HG03354 (cell line): Measurements from ENCODE around the gene FBXW9.
"Not testable (repeated sequence)": the region's sequence is repeated elsewhere in the genome, so short reads cannot be mapped to it uniquely, and the experiment has no call there.

ENCODE experiments used
- ATAC-seq: cut with Tn5 transposase; IDR thresholded peaks from one replicate; pipeline ENCODE4 v1.9.1; 2021; ENCODE audit warnings: mild to moderate bottlenecking; ENCODE audit not compliant: unreplicated experiment, poor library complexity, severe bottlenecking

Gene FBXW9

GRCh38 chr19:12720296-12720695 lies 23.9 kb upstream of the FBXW9 start:
- no peak for ATAC-seq

GRCh38 chr19:12715929-12716328 lies 19.5 kb upstream of the FBXW9 start:
- no peak for ATAC-seq

- ATAC-seq = no peak
Measured at GRCh38 chr19:12715102-12715501, 18.7 kb upstream of the FBXW9 start.

DNA sequence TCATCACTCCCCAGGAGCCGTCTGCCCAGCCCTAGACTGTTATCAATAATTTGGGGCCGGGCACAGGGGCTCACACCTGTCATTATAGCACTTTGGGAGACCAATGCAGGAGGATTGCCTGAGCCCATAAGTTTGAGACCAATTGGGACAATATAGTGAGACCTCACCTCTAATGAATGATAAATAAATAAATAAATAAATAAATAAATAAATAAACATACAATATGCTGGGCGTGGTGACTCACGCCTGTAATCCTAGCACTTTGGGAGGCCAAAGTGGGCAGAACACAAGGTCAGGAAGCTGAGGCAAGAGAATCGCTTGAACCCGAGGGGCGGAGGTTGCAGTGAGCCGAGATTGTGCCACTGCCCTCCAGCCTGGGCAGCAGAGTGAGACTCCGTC lies 16.9 kb upstream of the FBXW9 start:
- not testable (repeated sequence) for ATAC-seq

DNA sequence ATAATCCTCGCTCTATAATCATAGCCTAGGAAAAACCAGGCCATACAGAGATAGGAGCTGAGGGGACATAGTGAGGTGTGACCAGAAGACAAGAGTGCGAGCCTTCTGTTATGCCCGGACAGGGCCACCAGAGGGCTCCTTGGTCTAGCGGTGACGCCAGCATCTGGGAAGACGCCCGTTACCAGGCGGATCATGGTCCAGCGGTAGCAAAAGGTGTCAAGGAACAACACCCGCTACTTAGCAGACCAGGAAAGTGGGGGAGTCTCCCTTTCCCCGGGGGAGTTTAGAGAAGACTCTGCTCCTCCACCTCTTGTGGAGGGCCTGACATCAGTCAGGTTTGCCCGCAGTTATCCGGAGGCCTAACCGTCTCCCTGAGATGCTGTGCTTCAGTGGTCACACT lies 15.6 kb upstream of the FBXW9 start:
- ATAC-seq = not testable (repeated sequence)

- ATAC-seq = no peak
Measured at GRCh38 chr19:12711187-12711586, 14.8 kb upstream of the FBXW9 start.

GRCh38 chr19:12708641-12709040 lies 12.2 kb upstream of the FBXW9 start:
- no peak for ATAC-seq

DNA sequence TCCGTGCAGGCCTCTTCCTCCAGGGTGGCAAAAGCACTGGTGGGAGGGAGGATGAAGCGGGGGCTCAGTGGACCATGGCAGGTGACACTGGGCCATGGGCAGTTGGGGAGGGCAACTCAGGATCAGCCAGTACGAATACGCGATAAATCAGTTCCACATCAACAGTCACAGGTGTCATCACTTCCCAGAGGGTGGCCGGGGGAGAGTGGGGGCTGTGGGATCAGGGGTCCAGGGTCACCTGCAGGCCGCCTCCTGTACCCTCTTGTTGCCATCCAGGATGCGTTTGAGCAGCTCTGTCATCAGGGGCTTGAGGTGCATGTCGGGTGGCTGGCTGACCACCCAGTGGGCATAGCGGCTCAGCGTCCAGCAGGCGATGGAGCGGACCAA lies 9.9 kb upstream of the FBXW9 start:
- no peak for ATAC-seq

- ATAC-seq = no peak
Measured at GRCh38 chr19:12705654-12706331, 9.4 kb upstream of the FBXW9 start.

DNA sequence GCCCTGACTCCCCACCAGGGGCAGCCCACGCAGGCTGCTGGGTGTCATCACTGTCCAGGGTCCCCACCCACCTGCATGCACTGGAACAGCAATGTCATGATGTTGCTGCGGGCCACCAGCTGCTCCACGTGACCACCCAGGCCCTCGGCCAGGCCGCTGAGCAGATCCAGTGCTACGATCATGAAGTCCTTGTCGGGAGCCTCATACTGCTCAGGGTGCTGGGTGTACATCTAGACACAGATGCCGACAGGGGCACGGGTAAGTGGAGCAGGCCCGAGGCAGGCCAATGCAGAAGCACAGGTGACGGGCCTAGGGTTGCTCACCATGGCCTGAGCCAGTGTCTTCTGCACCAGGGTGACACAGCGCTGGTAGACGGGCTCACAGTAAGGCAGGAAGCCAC lies 8.7 kb upstream of the FBXW9 start:
- ATAC-seq = no peak

- no peak for ATAC-seq
Measured at GRCh38 chr19:12703046-12703445, 6.6 kb upstream of the FBXW9 start.

DNA sequence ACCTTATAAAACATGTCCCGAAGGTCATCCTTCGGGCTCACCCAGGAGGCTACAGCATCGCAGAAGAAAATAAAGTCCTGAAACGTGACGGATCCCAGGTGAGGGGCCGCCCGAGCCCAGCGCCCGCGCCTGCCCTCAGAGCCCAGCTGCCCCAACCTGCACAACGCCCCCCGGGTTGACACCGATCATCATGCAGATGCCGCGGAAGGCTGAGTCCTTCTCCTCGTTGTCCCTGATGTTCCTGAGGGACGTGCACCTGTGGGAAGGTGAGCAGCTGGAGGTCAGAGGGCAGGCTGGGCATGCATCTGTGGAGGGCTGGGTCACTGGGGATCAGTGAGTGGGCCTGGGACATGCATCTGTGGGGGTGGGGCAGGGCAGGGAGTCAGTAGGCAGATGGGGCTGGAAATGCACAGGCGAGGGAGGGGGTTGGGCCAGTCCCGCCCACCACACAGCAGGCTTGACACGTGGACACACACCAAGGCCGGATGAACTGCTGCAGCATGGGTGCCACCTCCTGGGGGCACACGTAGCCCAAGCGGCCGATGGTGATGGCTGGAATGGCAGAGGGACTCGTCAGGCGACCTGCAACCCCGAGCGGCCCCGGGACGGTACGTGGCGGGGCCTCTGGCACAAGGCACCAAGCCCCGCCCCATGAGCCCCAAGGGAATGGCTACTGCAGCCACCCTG lies 5.3 kb upstream of the FBXW9 start:
- no peak for ATAC-seq

DNA sequence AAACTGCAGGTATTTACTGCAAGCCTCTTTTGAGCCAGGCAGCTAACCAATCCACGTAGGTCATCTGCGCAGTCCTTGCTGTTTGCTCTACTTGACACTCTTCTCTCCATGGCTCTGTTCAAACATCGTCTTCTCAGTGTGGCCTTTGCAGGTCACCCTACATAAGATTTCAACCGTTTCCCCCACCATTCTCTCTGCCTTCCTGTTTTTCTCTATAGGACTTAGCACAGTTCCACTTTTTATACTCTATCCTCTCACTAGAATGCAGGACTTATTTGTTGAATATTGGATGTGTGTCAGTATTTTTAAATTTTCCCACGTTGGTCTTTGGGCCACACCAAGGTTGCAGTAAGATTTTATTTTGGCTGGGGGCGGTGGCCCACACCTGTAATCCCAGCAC lies 1.7 kb upstream of the FBXW9 start:
- ATAC-seq = no peak

- ATAC-seq = not testable (repeated sequence)
Measured at GRCh38 chr19:12697425-12697824, 994 bp upstream of the FBXW9 start.

GRCh38 chr19:12695997-12696365 lies 450 bp downstream of the FBXW9 start:
- ATAC-seq = peak; percentile 23

DNA sequence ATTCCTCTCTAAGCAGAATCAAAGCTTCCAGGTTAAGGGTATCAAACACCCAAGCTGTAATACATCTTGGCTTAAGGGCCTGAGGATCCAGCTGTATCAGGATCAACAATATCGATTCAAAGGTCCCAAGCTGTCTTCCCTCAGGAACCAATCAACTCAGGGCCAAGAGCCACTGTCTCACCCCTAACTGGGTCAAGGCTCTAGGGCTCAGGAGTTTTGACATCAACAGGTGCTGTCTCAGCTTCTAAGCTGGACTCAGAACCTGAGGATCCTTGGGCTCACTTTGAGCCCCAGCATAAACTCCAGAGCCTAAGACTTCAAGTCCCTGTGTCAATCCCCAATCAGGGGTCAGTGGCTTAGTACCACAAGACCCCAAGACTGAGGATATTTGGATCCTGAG lies 917 bp downstream of the FBXW9 start:
- ATAC-seq = no peak

- ATAC-seq = no peak
Measured at GRCh38 chr19:12695096-12695495, 1.3 kb downstream of the FBXW9 start.

DNA sequence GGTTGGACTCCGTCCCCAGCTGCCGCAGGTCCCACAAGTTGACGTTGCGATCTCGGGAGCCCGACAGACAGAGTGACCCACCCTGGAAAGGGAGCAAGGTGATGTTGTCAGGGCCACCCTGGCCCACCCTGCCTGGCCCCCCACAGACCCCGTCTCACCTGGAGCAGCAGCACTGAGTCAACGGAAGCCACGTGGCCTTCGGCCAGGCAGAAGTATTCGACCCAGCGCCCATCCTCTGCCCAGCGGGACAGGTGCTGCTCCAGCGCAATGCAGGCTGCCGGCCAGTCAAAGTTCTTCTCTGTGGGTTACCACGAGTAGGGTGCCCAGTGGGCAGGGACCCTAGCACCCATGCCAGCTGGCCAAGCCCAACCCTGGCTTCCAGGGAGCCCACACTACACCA lies 1.8 kb downstream of the FBXW9 start:
- no peak for ATAC-seq

- no peak for ATAC-seq
Measured at GRCh38 chr19:12692960-12693359, 3.5 kb downstream of the FBXW9 start.

- ATAC-seq = no peak
Measured at GRCh38 chr19:12689581-12690216, 6.7 kb downstream of the FBXW9 start.

GRCh38 chr19:12689012-12689411 lies 7.4 kb downstream of the FBXW9 start:
- ATAC-seq = no peak
